Measurements from ENCODE around the gene B3GNT8. TPM values are rescaled to one million over a fixed set of nuclear protein-coding genes. Genes with fewer than 3 reads are reported as not detected.

The B3GNT8 gene
- total and polyA plus RNA-seq, 9 of the 15 experiments (the other 6 are each of a cell fraction or from before 2014, with no cell fraction given): 0.11 to 2.9 (median 0.65) TPM; not detected in 2

- TF ChIP-seq THAP12 (CRISPR knock-in tag; IDR thresholded peaks at IDR 0.05) (0 out of 2 replicates have a peak, but pooled peaks have one; percentile 40), MAFG (tag; conservative IDR thresholded peaks at IDR 0.05) (no peak), ZNF217 (CRISPR knock-in tag; IDR thresholded peaks at IDR 0.05) (no peak), CBFB (CRISPR knock-in tag; IDR thresholded peaks at IDR 0.05) (no peak), JUNB (CRISPR knock-in tag; conservative IDR thresholded peaks at IDR 0.05) (no peak), RBFOX2 (IDR thresholded peaks at IDR 0.05; ENCODE audit: low read depth, low read length) (peak; percentile 94), FOS (IDR thresholded peaks at IDR 0.05; ENCODE audit: extremely low read depth, insufficient read length) (peak; percentile 75), OTX1 (CRISPR knock-in tag; IDR thresholded peaks at IDR 0.05) (no peak), PML (IDR thresholded peaks at IDR 0.05; ENCODE audit: low read length) (peak; percentile 90), PHF20 (IDR thresholded peaks at IDR 0.05; ENCODE audit: partially characterized antibody) (peak; percentile 94), SREBF2 (CRISPR knock-in tag; IDR thresholded peaks at IDR 0.05) (no peak), ZNF780A (CRISPR knock-in tag; IDR thresholded peaks at IDR 0.05) (no peak), MED1 (CRISPR knock-in tag; IDR thresholded peaks at IDR 0.05; ENCODE audit: borderline replicate concordance) (no peak), BRD4 (IDR thresholded peaks at IDR 0.05) (no peak), ZNF133 (CRISPR knock-in tag; IDR thresholded peaks at IDR 0.05) (no peak), SRSF3 (IDR thresholded peaks at IDR 0.05; ENCODE audit: insufficient read depth, low read length) (no peak), HMGXB4 (CRISPR knock-in tag; IDR thresholded peaks at IDR 0.05) (0 out of 2 replicates have a peak, but pooled peaks have one; percentile 49), COPS2 (conservative IDR thresholded peaks at IDR 0.05) (no peak), CBFA2T3 (IDR thresholded peaks at IDR 0.05) (no peak), PTTG1 (tag; IDR thresholded peaks at IDR 0.05; ENCODE audit: low read depth) (no peak), NFIC (IDR thresholded peaks at IDR 0.05) (peak; percentile 25; the same call in 1 of the 2 replicates)
- TF ChIP-seq, protein P1, sequence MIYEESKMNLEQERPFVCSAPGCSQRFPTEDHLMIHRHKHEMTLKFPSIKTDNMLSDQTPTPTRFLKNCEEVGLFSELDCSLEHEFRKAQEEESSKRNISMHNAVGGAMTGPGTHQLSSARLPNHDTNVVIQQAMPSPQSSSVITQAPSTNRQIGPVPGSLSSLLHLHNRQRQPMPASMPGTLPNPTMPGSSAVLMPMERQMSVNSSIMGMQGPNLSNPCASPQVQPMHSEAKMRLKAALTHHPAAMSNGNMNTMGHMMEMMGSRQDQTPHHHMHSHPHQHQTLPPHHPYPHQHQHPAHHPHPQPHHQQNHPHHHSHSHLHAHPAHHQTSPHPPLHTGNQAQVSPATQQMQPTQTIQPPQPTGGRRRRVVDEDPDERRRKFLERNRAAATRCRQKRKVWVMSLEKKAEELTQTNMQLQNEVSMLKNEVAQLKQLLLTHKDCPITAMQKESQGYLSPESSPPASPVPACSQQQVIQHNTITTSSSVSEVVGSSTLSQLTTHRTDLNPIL (CRISPR knock-in tag; IDR thresholded peaks at IDR 0.05): no peak
- TF ChIP-seq, protein P2, sequence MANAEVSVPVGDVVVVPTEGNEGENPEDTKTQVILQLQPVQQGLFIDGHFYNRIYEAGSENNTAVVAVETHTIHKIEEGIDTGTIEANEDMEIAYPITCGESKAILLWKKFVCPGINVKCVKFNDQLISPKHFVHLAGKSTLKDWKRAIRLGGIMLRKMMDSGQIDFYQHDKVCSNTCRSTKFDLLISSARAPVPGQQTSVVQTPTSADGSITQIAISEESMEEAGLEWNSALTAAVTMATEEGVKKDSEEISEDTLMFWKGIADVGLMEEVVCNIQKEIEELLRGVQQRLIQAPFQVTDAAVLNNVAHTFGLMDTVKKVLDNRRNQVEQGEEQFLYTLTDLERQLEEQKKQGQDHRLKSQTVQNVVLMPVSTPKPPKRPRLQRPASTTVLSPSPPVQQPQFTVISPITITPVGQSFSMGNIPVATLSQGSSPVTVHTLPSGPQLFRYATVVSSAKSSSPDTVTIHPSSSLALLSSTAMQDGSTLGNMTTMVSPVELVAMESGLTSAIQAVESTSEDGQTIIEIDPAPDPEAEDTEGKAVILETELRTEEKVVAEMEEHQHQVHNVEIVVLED (CRISPR knock-in tag; IDR thresholded peaks at IDR 0.05): 0 out of 2 replicates have a peak, but pooled peaks have one; percentile 11
Measured at GRCh38 chr19:41439441-41440222, 12.5 kb upstream of the B3GNT8 start, which contains the start of gene DMAC2 (continued).

Measured in K562 (cell line).